Osteocyte (in vitro differentiated cells): Measurements from ENCODE around the gene NHERF2. TPM values are rescaled to one million over a fixed set of nuclear protein-coding genes. Genes with fewer than 3 reads are reported as not detected.

Experiments used
- DNase-seq: peaks from one replicate; pipeline ENCODE4 v3.0.0; 2021; ENCODE audit warnings: mixed read lengths; ENCODE audit not compliant: unreplicated experiment; ENCODE audit errors: extremely low spot score
- H3K27ac Mint-ChIP-seq: one replicate; pipeline ENCODE4 v1.8.0; 2021; ENCODE audit warnings: mild to moderate bottlenecking, mixed read lengths; ENCODE audit not compliant: unreplicated experiment
- H3K27me3 Mint-ChIP-seq: one replicate; pipeline ENCODE4 v1.8.0; 2021; ENCODE audit warnings: mixed read lengths; ENCODE audit not compliant: unreplicated experiment
- H3K36me3 Mint-ChIP-seq: one replicate; pipeline ENCODE4 v1.8.0; 2021; ENCODE audit warnings: mixed read lengths; ENCODE audit not compliant: unreplicated experiment
- H3K4me1 Mint-ChIP-seq: one replicate; pipeline ENCODE4 v1.8.0; 2021; ENCODE audit warnings: mixed read lengths; ENCODE audit not compliant: unreplicated experiment
- H3K4me3 Mint-ChIP-seq: one replicate; pipeline ENCODE4 v1.8.0; 2021; ENCODE audit warnings: mild to moderate bottlenecking, moderate library complexity, mixed read lengths; ENCODE audit not compliant: unreplicated experiment
- H3K9me3 Mint-ChIP-seq: one replicate; pipeline ENCODE4 v1.8.0; 2021; ENCODE audit warnings: mixed read lengths; ENCODE audit not compliant: unreplicated experiment
- CTCF ChIP-seq: fragments of 200-600 bp; sonication (generic); IDR thresholded peaks from 2 replicates; pipeline ENCODE4 v1.5.0; 2021; ENCODE audit warnings: antibody characterized with exemption, mild to moderate bottlenecking, moderate library complexity
- total RNA-seq: library from RNA; stranded (reverse); gene quantifications from 2 replicates; pipeline ENCODE4 v1.2.1, GENCODE V29; 2021

The NHERF2 gene
- total RNA-seq, 1 donor from 2014 or later: 146 TPM

DNA sequence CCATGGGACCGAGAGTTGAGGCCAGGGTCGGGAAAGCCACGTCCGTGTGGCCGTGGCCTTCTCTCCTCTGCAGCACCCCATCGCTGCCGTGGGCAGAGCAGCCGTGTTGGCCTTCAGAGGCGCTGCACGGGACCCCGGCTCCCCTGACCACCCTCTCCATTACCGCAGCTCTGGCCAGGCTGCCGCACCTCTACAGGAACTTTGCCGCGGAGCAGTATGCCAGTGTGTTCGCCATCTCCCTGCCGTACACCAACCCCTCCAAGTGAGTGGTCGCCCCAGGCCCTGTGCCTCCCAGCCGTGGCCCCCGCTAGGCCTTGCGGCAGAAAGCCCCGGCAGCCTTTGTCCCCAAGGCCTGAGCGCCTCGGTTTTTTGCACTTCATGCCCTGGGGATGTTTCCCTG is 48.9 kb downstream of the NHERF2 start:
- Mint-ChIP-seq H3K9me3 (no peaks in the 10 kb centered on the region), H3K36me3 (peaks cover 27% of the 10 kb centered on the region), H3K27me3 (no peaks in the 10 kb centered on the region), H3K4me3 (no peak overlapping the region), H3K4me1 (no peaks in the 10 kb centered on the region), H3K27ac (no peak overlapping the region)
- no peak for DNase-seq
- no peak for TF ChIP-seq CTCF

DNA sequence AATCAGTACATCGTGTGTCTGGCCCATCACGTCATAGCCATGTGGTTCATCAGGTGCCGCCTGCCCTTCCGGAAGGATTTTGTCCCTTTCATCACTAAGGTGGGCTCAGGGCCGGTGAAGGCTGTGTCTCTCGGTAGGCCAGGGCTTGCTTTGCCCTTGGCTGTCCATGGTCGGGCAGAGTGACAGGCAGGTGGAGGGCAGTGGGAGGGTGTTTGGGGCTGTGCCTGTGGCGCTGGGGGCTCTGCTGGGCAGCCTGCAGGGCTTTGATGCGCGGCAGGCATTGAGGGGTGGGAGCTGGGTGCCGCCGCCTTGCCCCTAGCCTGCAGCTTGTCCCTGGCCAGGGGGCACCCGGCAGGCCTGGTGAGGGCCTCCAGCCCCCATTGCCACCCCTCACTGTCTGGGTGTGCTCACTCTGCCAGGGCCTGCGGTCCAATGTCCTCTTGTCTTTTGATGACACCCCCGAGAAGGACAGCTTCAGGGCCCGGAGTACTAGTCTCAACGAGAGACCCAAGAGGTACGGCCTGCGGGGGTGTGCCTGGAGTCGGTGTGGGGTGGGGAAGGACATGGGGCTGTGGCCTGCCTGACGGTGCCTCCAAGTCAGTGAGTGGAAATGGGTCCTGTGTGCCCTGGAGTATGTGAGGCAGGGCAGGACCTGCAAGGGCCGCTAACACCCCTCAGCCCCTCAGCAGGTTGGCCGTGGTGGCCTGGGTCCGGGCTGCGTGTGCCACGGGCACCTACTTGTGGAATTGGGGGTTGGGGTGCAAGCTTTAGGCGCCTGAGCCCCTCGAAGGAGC is 49.6 kb downstream of the NHERF2 start:
- Mint-ChIP-seq H3K9me3 (no peaks in the 10 kb centered on the region), H3K27me3 (no peaks in the 10 kb centered on the region), H3K4me1 (no peaks in the 10 kb centered on the region), H3K36me3 (peaks cover 27% of the 10 kb centered on the region), H3K4me3 (no peak overlapping the region), H3K27ac (no peak overlapping the region)
- TF ChIP-seq CTCF: no peak
- no peak for DNase-seq

DNA sequence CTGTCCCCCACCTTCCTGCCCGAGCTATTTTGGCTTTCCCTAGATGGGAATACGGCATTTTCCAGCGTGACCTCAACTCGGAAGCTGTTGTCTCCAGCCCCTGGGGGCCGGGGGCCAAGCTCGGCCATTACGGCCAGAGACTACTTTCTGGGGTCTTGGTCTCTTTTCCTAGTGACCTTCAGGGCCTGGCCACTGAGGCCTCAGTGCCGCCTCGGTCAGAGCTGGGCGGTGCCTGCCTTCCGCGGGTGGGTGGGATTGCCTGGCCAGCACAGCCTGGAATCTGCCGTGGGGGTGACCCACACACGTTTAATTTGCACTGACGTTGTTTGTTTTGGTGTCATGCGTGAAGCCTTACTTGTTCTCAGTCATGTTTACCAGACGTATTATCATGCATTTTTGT is 50.3 kb downstream of the NHERF2 start:
- Mint-ChIP-seq H3K4me1 (no peaks in the 10 kb centered on the region), H3K27me3 (no peaks in the 10 kb centered on the region), H3K4me3 (no peak overlapping the region), H3K36me3 (peaks cover 26% of the 10 kb centered on the region), H3K9me3 (no peaks in the 10 kb centered on the region), H3K27ac (no peak overlapping the region)
- no peak for TF ChIP-seq CTCF
- DNase-seq: no peak

- no peak for TF ChIP-seq CTCF
- Mint-ChIP-seq H3K4me3 (no peak overlapping the region), H3K4me1 (no peaks in the 10 kb centered on the region), H3K27me3 (no peaks in the 10 kb centered on the region), H3K9me3 (no peaks in the 10 kb centered on the region), H3K36me3 (peaks cover 24% of the 10 kb centered on the region), H3K27ac (no peak overlapping the region)
- DNase-seq: no peak
Measured at GRCh38 chr16:2077696-2078095, 51.0 kb downstream of the NHERF2 start.

DNA sequence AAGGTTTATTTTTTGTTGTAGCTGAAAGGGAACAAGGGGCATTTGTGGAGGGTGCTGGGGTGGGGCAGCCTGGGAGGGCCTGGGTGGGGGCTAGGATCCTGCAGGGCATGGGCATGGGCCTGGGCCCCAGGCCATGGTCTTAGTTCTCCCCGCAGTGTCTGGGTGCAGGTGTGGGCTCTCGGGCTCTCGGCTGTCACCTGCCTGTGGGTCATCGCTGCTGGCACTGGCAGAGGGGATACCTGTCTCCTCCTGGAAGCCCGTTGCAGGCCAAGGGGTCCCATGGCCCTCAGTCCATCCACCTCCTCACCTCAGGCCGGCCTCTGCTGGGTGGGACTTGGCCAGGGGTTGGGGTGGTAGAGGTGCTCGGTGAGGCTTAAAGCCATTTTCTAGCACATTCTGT is 51.4 kb downstream of the NHERF2 start:
- H3K36me3 Mint-ChIP-seq: peaks cover 24% of the 10 kb centered on the region
- TF ChIP-seq CTCF: no peak

More for the DNA sequence above, 51.4 kb downstream of the NHERF2 start:
- no peak for DNase-seq
- no peaks in the 10 kb centered on the region for H3K27me3 Mint-ChIP-seq
- H3K4me1 Mint-ChIP-seq: no peaks in the 10 kb centered on the region
- no peak overlapping the region for H3K27ac Mint-ChIP-seq
- H3K4me3 Mint-ChIP-seq: no peak overlapping the region
- H3K9me3 Mint-ChIP-seq: no peaks in the 10 kb centered on the region
